ENCODE measurements around the gene FIBP.

FIBP gene

DNA sequence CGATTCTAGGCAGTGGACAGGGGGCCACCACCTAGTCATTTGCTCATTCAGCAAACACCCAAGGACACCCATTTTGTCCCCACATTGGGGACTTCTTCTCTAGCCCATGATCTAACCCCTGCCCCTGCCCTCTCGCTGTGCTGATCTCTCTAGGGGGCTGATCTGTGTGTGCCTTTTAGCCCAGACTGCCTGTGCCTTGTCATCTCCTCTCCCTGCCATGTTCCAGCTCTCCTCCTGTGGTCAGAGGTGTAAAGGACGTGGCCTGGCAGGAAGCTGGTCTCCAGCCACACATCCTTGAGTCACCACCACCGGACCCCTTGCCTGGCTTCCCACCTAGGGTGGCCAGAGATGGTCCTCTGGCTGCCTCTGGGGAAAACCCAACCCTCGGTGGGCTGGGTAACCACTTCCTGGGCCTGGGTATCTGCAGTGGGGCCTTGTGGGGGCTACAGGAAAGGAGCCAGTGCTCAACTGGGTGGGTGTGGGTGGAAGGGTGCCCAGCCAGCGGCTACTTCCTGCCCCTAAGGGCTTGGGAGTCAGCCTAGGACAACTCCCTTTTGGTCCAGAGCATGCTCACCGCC, 7.3 kb downstream of the FIBP start:
- no peak overlapping the region for H3K4me3 ChIP-seq (ENCODE audit: low read length)
- H2AFZ ChIP-seq (ENCODE audit: low read depth, low read length) = no peak overlapping the region
- no peaks in the 10 kb centered on the region for H3K27me3 ChIP-seq (ENCODE audit: insufficient read depth, low read length)
- H3K4me1 ChIP-seq (ENCODE audit: insufficient read depth, low read length) = peaks cover 2% of the 10 kb centered on the region
- peaks cover 32% of the 10 kb centered on the region for H3K36me3 ChIP-seq (ENCODE audit: insufficient read depth, low read length)
- no peaks in the 10 kb centered on the region for H3K9me3 ChIP-seq (ENCODE audit: low read length)

DNA sequence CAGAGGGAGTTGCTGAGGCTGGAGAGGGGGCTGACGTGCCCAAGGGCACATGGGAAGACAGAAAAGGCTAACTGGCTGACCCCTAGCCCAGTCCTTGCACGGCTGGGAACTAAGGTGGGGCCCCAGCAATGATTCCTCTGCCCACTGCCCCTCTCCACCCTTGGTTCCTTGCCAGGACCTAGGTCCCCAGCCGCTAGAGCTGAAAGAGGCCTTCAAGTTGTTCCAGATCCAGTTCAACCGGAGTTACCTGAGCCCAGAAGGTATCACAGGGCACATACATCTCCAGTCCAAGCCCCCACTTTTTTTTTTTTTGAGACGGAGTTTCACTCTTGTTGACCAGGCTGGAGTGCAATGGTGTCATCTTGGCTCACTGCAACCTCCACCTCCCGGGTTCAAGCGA, 8.2 kb downstream of the FIBP start:
- Histone ChIP-seq H2AFZ (ENCODE audit: low read depth, low read length) (no peak overlapping the region), H3K4me1 (ENCODE audit: insufficient read depth, low read length) (peaks cover 2% of the 10 kb centered on the region), H3K36me3 (ENCODE audit: insufficient read depth, low read length) (peaks cover 23% of the 10 kb centered on the region), H3K9me3 (ENCODE audit: low read length) (no peaks in the 10 kb centered on the region), H3K27me3 (ENCODE audit: insufficient read depth, low read length) (no peaks in the 10 kb centered on the region), H3K4me3 (ENCODE audit: low read length) (no peak overlapping the region)

DNA sequence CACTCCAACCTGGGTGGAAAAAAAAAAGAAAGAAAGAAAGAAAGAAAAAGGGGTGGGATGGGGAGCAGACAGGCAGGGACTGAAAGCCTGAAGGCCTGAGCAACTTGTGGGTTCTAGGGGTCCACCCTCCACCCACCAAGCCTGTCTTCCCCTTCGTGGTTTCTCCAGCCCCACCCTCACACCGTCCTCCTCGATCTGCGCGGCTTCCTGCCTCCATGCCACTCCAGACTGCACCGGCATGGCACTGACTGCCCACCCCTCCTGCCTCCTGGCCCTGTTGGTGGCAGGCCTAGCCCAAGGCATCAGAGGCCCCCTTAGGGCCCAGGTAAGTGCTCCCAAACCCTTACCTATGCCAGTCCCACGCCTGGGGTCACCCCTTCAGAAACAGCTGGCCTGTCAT, 8.7 kb downstream of the FIBP start, which contains the start of gene CTSW:
Gene CTSW (plus strand): TSS at position 221 of the 400 bp plus-strand sequence. CDS start 18 bp downstream, at position 239.
- H3K27me3 ChIP-seq (ENCODE audit: insufficient read depth, low read length) = no peaks in the 10 kb centered on the region
- H3K4me1 ChIP-seq (ENCODE audit: insufficient read depth, low read length) = peaks cover 2% of the 10 kb centered on the region
- peaks cover 21% of the 10 kb centered on the region for H3K36me3 ChIP-seq (ENCODE audit: insufficient read depth, low read length)
- H3K4me3 ChIP-seq (ENCODE audit: low read length) = no peak within 1 kb of the TSS
- no peak within 1 kb of the TSS for H2AFZ ChIP-seq (ENCODE audit: low read depth, low read length)
- H3K9me3 ChIP-seq (ENCODE audit: low read length) = no peaks in the 10 kb centered on the region

DNA sequence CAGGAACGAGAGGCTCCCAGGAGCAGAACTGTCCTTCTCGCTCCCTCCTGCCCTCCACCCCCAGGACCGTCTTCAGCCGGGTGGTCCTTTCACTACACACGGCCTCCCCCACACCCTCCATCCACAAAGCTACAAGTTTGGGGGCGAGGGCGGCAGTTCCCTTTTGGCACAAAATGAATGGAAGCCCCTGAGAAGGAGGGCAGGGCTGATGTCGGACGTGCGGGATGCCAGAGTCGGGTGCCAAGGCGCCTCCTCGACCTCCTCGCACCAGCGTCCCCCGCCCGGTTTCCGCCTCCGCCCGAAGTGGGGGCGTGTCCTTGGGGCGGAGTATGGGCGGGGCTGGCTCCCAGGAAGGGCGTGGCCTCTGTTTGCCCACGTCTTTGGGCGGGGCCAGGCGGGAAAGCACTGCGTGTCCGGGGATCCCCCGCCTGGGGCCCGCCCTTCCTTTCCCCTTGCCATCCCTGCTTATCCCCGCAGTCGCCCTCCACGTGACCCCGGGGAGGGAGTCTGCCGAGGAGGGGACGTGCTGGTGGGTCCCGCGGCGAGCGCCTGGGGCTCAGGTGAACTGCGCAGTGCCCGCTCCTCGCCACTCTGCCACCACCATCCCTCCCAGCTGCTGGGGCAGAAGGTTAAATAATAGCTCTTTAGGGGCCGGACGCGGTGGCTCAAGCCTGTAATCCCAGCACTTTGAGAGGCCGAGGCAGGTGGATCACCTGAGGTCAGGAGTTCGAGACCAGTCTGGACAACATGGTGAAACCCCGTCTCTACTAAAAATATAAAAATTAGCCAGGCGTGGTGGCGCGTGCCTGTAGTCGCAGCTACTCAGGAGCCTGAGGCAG, 14.7 kb downstream of the FIBP start:
- H3K9me3 ChIP-seq (ENCODE audit: low read length) = no peaks in the 10 kb centered on the region
- no peaks in the 10 kb centered on the region for H3K36me3 ChIP-seq (ENCODE audit: insufficient read depth, low read length)

DNA sequence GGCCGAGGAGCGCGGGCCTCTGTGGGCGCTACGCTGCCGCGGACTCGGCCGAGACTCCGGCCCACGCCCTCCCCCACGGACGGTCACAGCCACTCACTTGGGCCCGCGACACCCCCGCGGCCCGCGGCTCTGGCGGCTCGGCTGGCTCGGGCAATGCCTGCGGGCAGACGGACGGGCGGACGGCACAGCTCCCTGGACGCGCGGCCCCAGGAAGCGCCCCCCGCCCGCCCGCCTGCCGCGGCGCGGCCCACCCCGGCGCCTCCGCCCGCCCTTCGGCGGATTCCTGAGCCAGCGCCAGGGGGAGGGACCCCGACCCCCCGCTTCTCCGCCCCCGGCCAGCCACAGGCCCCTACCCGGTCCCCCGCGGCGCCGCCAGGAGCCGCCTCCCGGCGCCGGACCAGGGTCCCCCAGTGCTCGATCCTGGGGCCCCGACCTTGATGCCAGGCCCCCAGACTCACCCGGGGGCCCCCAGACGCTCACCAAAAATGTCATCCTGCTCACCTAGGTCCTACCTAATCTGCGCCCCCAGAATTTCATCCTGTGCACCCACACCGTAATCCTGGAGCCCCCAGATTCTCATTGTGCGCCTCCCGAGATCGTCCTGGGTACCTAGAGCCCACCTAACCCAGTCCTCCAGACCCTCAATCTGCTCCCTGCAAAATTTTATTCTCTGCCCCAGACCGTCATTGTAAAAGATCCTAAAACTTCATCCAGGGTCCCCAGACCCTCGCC, 15.5 kb downstream of the FIBP start, which contains the start of gene EFEMP2:
Gene EFEMP2 (minus strand): TSS at position 215 of the 732 bp plus-strand sequence. CDS start 446 bp downstream, outside the sequence.
- Histone ChIP-seq H3K27me3 (ENCODE audit: insufficient read depth, low read length) (no peaks in the 10 kb centered on the region), H2AFZ (ENCODE audit: low read depth, low read length) (peak within 1 kb of the TSS; percentile 75), H3K9me3 (ENCODE audit: low read length) (no peaks in the 10 kb centered on the region), H3K36me3 (ENCODE audit: insufficient read depth, low read length) (no peaks in the 10 kb centered on the region), H3K4me3 (ENCODE audit: low read length) (peak within 1 kb of the TSS; percentile 40), H3K4me1 (ENCODE audit: insufficient read depth, low read length) (peaks cover 15% of the 10 kb centered on the region)

More for the DNA sequence above, 14.7 kb downstream of the FIBP start:
- H2AFZ ChIP-seq (ENCODE audit: low read depth, low read length) = peak overlapping the region; percentile 75
- peak overlapping the region; percentile 40 for H3K4me3 ChIP-seq (ENCODE audit: low read length)
- peaks cover 15% of the 10 kb centered on the region for H3K4me1 ChIP-seq (ENCODE audit: insufficient read depth, low read length)
- H3K27me3 ChIP-seq (ENCODE audit: insufficient read depth, low read length) = no peaks in the 10 kb centered on the region

DNA sequence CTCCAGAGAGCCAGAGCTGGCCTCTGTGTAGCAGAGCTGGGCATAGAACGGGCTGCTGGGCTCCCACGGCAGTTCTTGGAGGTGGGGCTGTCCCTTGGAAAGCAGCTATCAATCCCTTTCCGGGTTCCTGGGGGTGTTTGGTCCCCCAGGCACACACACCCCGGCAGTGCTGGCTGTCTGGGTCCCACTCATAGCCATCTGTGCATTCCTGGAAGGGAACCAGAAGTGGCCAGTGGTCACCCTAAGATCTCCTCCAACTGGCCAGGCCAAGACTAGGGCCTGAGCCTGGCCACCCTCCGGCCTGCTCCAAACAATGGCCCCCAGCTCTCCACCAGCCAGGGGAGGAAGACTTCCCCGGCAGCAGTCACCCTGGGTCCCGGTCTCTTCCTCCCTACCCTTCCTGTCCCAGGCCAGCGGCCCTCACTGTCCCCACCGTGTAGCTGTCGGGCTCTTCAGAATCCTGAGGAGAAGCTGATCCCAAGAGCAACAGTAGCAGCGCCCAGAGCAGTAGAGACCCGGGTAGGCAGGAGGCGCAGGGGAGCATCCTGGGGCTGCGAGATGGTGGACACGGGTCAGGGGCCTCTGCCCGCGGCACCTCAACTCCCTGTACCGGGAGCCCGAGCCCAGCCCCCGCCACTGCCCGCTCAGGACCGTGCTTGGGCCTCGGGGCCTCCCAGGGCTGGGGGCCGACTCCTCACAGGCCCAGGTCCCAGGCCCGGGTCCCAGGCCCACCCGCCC, 16.3 kb downstream of the FIBP start:
- no peaks in the 10 kb centered on the region for H3K27me3 ChIP-seq (ENCODE audit: insufficient read depth, low read length)
- H3K4me1 ChIP-seq (ENCODE audit: insufficient read depth, low read length) = peaks cover 15% of the 10 kb centered on the region
- peaks cover 2% of the 10 kb centered on the region for H3K36me3 ChIP-seq (ENCODE audit: insufficient read depth, low read length)
- H3K4me3 ChIP-seq (ENCODE audit: low read length) = no peak overlapping the region
- H2AFZ ChIP-seq (ENCODE audit: low read depth, low read length) = no peak overlapping the region
- H3K9me3 ChIP-seq (ENCODE audit: low read length) = no peaks in the 10 kb centered on the region

DNA sequence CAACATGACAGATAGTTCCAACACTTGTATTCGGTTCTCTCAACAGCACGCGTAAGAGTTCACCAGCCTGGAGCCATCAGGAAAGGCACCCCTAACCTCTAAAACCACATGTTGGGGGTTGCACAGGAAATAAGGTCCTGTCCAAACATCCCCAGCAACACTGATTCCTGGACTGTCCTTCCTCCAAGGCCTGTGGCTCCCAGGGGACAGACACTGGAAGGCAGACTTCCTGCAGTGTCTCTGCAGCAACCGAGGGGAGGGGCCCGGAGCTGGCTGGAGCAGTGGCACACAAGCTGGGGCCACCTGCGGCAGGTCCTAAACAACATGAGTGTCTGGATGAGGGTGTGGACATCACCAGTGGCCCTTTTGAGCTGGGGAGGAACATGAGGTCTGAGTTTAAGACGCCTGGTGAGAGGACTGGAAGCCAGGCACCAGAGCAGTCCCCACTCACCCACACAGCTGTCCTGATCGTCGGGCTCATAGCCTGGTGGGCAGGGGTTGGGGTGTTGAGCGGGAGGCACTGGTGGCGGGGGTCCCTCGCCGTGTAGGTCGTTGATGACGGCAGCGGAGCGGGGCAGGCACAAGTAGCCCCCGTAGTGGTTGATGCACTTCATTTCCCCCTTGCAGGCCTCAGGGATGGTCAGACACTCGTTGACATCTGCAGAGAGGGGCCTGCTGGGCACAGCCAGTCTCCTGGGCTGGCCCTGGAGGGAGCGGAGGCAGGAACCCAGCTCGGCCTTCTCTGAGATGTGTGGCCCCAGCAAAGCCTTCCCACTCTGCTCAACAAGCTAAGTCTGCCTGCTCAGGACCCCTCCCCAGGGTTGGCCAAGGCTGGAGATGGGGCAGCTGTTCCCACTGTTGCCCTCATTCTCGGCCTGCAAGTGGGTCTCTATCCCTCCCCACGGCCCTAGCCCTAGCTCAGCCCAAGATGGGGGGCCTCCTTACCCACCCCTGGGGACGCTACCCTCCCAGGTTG, 17.3 kb downstream of the FIBP start:
- H3K27me3 ChIP-seq (ENCODE audit: insufficient read depth, low read length) = no peaks in the 10 kb centered on the region
- peaks cover 8% of the 10 kb centered on the region for H3K36me3 ChIP-seq (ENCODE audit: insufficient read depth, low read length)
- no peak overlapping the region for H2AFZ ChIP-seq (ENCODE audit: low read depth, low read length)
- no peak overlapping the region for H3K4me3 ChIP-seq (ENCODE audit: low read length)
- peaks cover 15% of the 10 kb centered on the region for H3K4me1 ChIP-seq (ENCODE audit: insufficient read depth, low read length)
- H3K9me3 ChIP-seq (ENCODE audit: low read length) = no peaks in the 10 kb centered on the region

DNA sequence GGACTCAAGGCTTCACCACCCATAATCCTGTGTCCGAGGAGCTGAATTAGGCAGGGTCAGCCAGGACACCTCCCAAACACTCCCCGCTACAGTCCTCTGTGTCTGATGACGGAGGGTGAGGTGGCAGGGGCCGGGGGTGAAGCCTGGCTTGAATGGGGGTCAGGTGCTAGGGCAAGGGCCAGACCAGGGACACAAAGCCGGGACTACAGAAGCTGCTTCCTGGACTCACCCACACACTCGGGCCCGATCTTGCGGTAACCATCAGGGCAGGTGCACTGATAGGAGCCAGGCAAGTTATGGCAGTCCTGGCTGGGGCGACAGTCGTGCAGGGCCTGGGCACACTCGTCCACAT, 18.0 kb downstream of the FIBP start:
- no peak overlapping the region for H2AFZ ChIP-seq (ENCODE audit: low read depth, low read length)
- no peak overlapping the region for H3K4me3 ChIP-seq (ENCODE audit: low read length)
- no peaks in the 10 kb centered on the region for H3K27me3 ChIP-seq (ENCODE audit: insufficient read depth, low read length)
- H3K9me3 ChIP-seq (ENCODE audit: low read length) = no peaks in the 10 kb centered on the region
- H3K4me1 ChIP-seq (ENCODE audit: insufficient read depth, low read length) = peaks cover 15% of the 10 kb centered on the region
- H3K36me3 ChIP-seq (ENCODE audit: insufficient read depth, low read length) = peaks cover 15% of the 10 kb centered on the region

DNA sequence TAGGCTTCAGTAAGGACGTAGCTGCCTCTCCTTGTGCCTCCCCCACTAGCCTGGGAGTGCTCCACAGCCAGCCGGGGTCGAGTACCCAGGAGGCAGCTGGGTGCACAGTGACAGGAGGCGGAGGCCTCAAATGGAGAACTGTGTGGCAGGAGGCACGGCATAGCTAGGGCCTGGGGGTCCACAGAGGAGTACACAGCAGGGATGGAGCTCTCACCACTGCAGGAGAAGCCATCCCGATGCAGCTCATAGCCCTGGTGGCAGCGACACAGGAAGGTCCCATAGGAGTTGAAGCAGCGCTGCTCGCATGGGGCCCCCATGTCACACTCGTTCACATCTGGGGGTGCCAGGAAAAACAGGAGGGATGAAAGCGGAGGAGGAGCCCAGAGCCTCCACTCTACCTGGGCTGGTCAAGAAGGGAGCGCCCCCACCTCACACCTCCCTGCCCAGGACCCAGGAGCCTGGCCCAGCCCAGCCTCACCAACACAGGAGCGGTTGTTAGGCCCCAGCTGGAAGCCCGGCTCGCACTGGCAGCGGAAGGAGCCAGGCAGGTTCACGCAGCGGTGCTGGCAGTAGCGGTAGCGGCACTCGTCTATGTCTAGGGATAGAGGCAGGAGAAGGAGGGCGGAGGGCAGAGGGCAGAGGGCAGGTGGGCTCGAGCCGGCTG, 18.5 kb downstream of the FIBP start:
- H2AFZ ChIP-seq (ENCODE audit: low read depth, low read length) = no peak overlapping the region
- H3K4me3 ChIP-seq (ENCODE audit: low read length) = no peak overlapping the region
- H3K27me3 ChIP-seq (ENCODE audit: insufficient read depth, low read length) = no peaks in the 10 kb centered on the region
- H3K9me3 ChIP-seq (ENCODE audit: low read length) = no peaks in the 10 kb centered on the region
- peaks cover 20% of the 10 kb centered on the region for H3K36me3 ChIP-seq (ENCODE audit: insufficient read depth, low read length)
- peaks cover 15% of the 10 kb centered on the region for H3K4me1 ChIP-seq (ENCODE audit: insufficient read depth, low read length)

DNA sequence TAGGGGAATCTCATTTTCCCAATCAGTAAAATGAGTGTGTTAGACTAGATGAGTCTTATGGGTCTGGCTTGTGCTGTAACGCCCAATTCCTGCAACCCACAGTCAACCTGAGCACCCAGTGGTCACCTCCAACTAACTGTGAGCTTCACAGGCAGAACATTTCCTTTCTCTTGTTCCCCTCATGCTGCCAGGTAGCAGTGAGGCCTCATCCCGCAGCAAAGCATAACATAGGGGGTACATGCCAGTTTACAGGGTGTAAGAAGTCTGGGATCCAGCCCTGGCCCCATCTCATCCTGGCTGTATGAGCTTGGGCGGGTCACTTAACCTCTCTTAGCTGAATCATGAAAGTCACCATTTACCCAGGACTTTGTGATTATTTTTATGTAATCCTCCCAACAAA, 19.4 kb downstream of the FIBP start:
- H2AFZ ChIP-seq (ENCODE audit: low read depth, low read length) = no peak overlapping the region
- H3K27me3 ChIP-seq (ENCODE audit: insufficient read depth, low read length) = no peaks in the 10 kb centered on the region
- H3K4me1 ChIP-seq (ENCODE audit: insufficient read depth, low read length) = peaks cover 15% of the 10 kb centered on the region
- H3K4me3 ChIP-seq (ENCODE audit: low read length) = no peak overlapping the region
- peaks cover 29% of the 10 kb centered on the region for H3K36me3 ChIP-seq (ENCODE audit: insufficient read depth, low read length)
- H3K9me3 ChIP-seq (ENCODE audit: low read length) = no peaks in the 10 kb centered on the region

DNA sequence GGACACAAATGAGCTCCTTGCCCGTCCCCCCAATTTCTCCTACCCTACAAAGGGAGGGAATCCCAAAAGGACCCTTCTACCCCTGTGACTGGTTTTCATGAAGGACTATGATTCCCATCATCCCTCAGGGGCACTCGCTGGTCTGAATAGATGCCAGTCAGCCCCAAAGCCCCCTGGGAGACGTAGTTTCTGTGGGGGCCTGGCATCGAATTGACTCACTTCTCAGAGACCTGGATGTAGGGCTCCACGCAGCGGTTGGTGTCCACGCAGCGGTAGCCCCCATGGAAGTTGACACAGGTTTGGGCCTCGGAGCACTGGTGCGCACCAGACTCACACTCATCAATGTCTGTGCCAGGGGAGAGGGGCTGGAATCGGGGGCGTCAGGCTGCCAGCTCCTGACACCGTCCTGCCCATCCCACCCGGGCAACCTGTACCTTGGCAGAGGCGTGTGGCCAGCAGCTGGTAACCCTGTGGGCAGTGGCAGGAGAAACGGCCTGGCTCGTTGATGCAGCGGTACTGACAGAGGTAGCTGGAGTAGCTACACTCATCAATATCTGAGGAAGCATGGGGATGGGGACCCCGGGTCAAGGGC, 20.1 kb downstream of the FIBP start:
- Histone ChIP-seq H3K4me3 (ENCODE audit: low read length) (no peak overlapping the region), H3K27me3 (ENCODE audit: insufficient read depth, low read length) (no peaks in the 10 kb centered on the region), H3K9me3 (ENCODE audit: low read length) (no peaks in the 10 kb centered on the region), H3K4me1 (ENCODE audit: insufficient read depth, low read length) (peaks cover 13% of the 10 kb centered on the region), H2AFZ (ENCODE audit: low read depth, low read length) (no peak overlapping the region), H3K36me3 (ENCODE audit: insufficient read depth, low read length) (peaks cover 36% of the 10 kb centered on the region)
